K562 (cell line): Measurements from ENCODE around the gene SKIDA1. TPM values are rescaled to one million over a fixed set of nuclear protein-coding genes. Genes with fewer than 3 reads are reported as not detected.

ENCODE experiments used
- ATAC-seq: fragments of 200-7000 bp; cut with Tn5 transposase; 3 replicates; pipeline ENCODE4 v1.9.1; 2020; ENCODE audit warnings: moderate library complexity
- BruUV-seq: library from RNA; stranded (reverse); fragments of 400-500 nt; replicated peaks from 2 replicates; lab custom pipeline; 2021; lab: Mats Ljungman, UMichigan
- CTCF ChIA-PET: fragments of 300-600 bp; formaldehyde crosslinking; extraction: SDS; loops from one replicate; lab custom pipeline; 2021; ENCODE audit warnings: low intra/inter-chr PET ratio; lab: Yijun Ruan, JAX
- POLR2A ChIA-PET: fragments of 300-600, 350-650 bp; sonication (Branson Sonifier 250); formaldehyde crosslinking; extraction: SDS; loops from one replicate; lab custom pipeline; 2021; ENCODE audit warnings: antibody characterized with exemption, inconsistent platforms; lab: Yijun Ruan, JAX
- DNase-seq, 4 experiments: peaks; one replicate each; pipeline versions ENCODE4 v3.0.0 to v3.0.0-alpha.2; 2011 to 2018; ENCODE audit warnings: low spot score in 3 of 4, mixed read lengths in 3 of 4; ENCODE audit errors: extremely low read depth in 1 of 4
- FAIRE-seq: peaks from 2 replicates; lab custom pipeline; 2011; peaks lifted over from hg19 to GRCh38; lab: Jason Lieb, UNC
- H2AFZ ChIP-seq: 2 replicates; pipeline ENCODE4 v1.6.0; 2011; ENCODE audit warnings: low read depth, low read length, control low read depth, inconsistent platforms
- H3K27ac ChIP-seq: fragments of 200-600 bp; 3 replicates; pipeline ENCODE4 v1.8.0; 2011; ENCODE audit warnings: low read depth, mild to moderate bottlenecking, control low read depth, inconsistent platforms, low read length, moderate library complexity, mixed read lengths; ENCODE audit errors: extremely low read depth
- H3K27me3 ChIP-seq, 2 experiments: fragments of 300-600 bp in 1 of 2; 2 replicates in 1 of 2; 3 replicates in 1 of 2; pipeline versions ENCODE4 v1.6.0 to v1.8.0; 2011; ENCODE audit warnings: inconsistent platforms in 2 of 2, low read length in 2 of 2, mild to moderate bottlenecking in 1 of 2, mixed read lengths in 1 of 2, moderate library complexity in 1 of 2; ENCODE audit not compliant: control insufficient read depth in 2 of 2, insufficient read depth in 2 of 2
- H3K36me3 ChIP-seq: fragments of 300-600 bp; 3 replicates; pipeline ENCODE4 v1.8.0; 2011; ENCODE audit warnings: mild to moderate bottlenecking, low read length, inconsistent platforms; ENCODE audit not compliant: control insufficient read depth, insufficient read depth
- H3K4me1 ChIP-seq, 2 experiments: fragments of 200-600 bp in 1 of 2; replicated peaks in 1 of 2; 2 replicates in 1 of 2; 3 replicates in 1 of 2; pipeline versions ENCODE4 v1.5.1 to v1.8.0; 2011; ENCODE audit warnings: inconsistent platforms in 2 of 2, low read length in 2 of 2, mild to moderate bottlenecking in 1 of 2, mixed read lengths in 1 of 2, moderate library complexity in 1 of 2; ENCODE audit not compliant: control insufficient read depth in 2 of 2, insufficient read depth in 2 of 2
- H3K4me2 ChIP-seq: 2 replicates; pipeline ENCODE4 v1.6.1; 2011; ENCODE audit warnings: low read length, control low read depth, inconsistent platforms, mixed read lengths; ENCODE audit not compliant: insufficient read depth
- H3K4me3 ChIP-seq: fragments of 200-600 bp; sonication (generic), shearing (Covaris generic); 2 replicates; pipeline ENCODE4 v1.5.1; 2016; ENCODE audit warnings: control low read depth, inconsistent platforms
- H3K79me2 ChIP-seq: fragments of 200-600 bp; 3 replicates; pipeline ENCODE4 v1.8.0; 2011; ENCODE audit warnings: low read length, inconsistent platforms; ENCODE audit not compliant: control insufficient read depth, insufficient read depth
- H3K9ac ChIP-seq, 2 experiments: 2 replicates each; pipeline versions ENCODE4 v1.6.0 to v1.6.1; 2011; ENCODE audit warnings: low read depth in 2 of 2, low read length in 2 of 2, control low read depth in 1 of 2, inconsistent platforms in 1 of 2, mild to moderate bottlenecking in 1 of 2, mixed read lengths in 1 of 2; ENCODE audit not compliant: insufficient read depth in 1 of 2
- H3K9me1 ChIP-seq: one replicate; pipeline ENCODE4 v1.6.0; 2011; ENCODE audit warnings: inconsistent platforms, mild to moderate bottlenecking, low read length, moderate library complexity; ENCODE audit not compliant: control insufficient read depth, insufficient read depth
- H3K9me3 ChIP-seq: replicated peaks from 2 replicates; pipeline ENCODE4 v1.5.1; 2011; ENCODE audit warnings: low read depth, low read length, inconsistent platforms; ENCODE audit not compliant: control insufficient read depth, insufficient read depth
- H4K20me1 ChIP-seq: replicated peaks from 2 replicates; pipeline ENCODE4 v1.6.1; 2011; ENCODE audit warnings: low read length, inconsistent platforms, mixed read lengths; ENCODE audit not compliant: control insufficient read depth, insufficient read depth
- ASH1L ChIP-seq: fragments of 450-650 bp; IDR thresholded peaks from 2 replicates; pipeline ENCODE4 v1.6.1; 2018; ENCODE audit warnings: borderline replicate concordance, mild to moderate bottlenecking, low read depth; ENCODE audit not compliant: partially characterized antibody
- DACH1 ChIP-seq: fragments of 450-650 bp; IDR thresholded peaks from 2 replicates; pipeline ENCODE4 v1.6.1; 2018; ENCODE audit not compliant: partially characterized antibody
- DEAF1 ChIP-seq: fragments of 450-650 bp; formaldehyde crosslinking; IDR thresholded peaks from 2 replicates; pipeline ENCODE4 v1.4.0; 2020; ENCODE audit warnings: mild to moderate bottlenecking, moderate library complexity
- E2F6 ChIP-seq, 2 experiments: IDR thresholded peaks; 2 replicates each; pipeline ENCODE4 v1.6.1; 2011; ENCODE audit warnings: borderline replicate concordance in 1 of 2, control low read depth in 1 of 2, low read depth in 1 of 2, low read length in 1 of 2, mild to moderate bottlenecking in 1 of 2, mixed read lengths in 1 of 2, moderate library complexity in 1 of 2; ENCODE audit not compliant: insufficient read depth in 1 of 2, insufficient read length in 1 of 2, poor library complexity in 1 of 2, severe bottlenecking in 1 of 2; ENCODE audit errors: extremely low read depth in 1 of 2
- FIP1L1 ChIP-seq: fragments of 200-400 bp; formaldehyde crosslinking; IDR thresholded peaks from 2 replicates; pipeline ENCODE4 v1.6.1; 2018; ENCODE audit warnings: mild to moderate bottlenecking, low read depth, low read length; ENCODE audit not compliant: poor library complexity, severe bottlenecking
- FOXJ2 ChIP-seq: fragments of 200-800 bp; sonication (Bioruptor generic); IDR thresholded peaks from 2 replicates; pipeline ENCODE4 v1.6.1; 2016; ENCODE audit warnings: missing genetic modification characterization, missing compliant biosample characterization
- FOXM1 ChIP-seq, 2 experiments: fragments of 450-650 bp in 1 of 2; sonication (generic) in 1 of 2; formaldehyde crosslinking in 1 of 2; IDR thresholded peaks; 2 replicates each; pipeline versions ENCODE4 v1.6.1 to v1.9.0; 2017 to 2022; ENCODE audit warnings: low read depth in 2 of 2, mild to moderate bottlenecking in 2 of 2, missing genetic modification reagents in 1 of 2, moderate library complexity in 1 of 2
- IRF9 ChIP-seq: fragments of 450-650 bp; IDR thresholded peaks from 2 replicates; pipeline ENCODE4 v1.6.1; 2016; ENCODE audit warnings: missing biosample characterization, missing genetic modification characterization
- NEUROD1 ChIP-seq: fragments of 150-350 bp; IDR thresholded peaks from 2 replicates; pipeline ENCODE4 v1.6.1; 2014; ENCODE audit warnings: borderline replicate concordance, low read length, low read depth; ENCODE audit not compliant: partially characterized antibody
- RBM15 ChIP-seq: fragments of 200-400 bp; formaldehyde crosslinking; IDR thresholded peaks from 2 replicates; pipeline ENCODE4 v1.6.1; 2018; ENCODE audit warnings: mild to moderate bottlenecking, low read length, moderate library complexity; ENCODE audit not compliant: insufficient read depth
- RBM34 ChIP-seq: fragments of 200-400 bp; formaldehyde crosslinking; IDR thresholded peaks from 2 replicates; pipeline ENCODE4 v1.6.1; 2018; ENCODE audit warnings: low read length, borderline replicate concordance; ENCODE audit not compliant: insufficient read depth
- SIRT6 ChIP-seq: IDR thresholded peaks from one replicate; pipeline ENCODE4 v1.6.1; 2012; ENCODE audit warnings: low read depth, mild to moderate bottlenecking, control low read depth, inconsistent platforms, low read length, moderate library complexity
- TCF7L2 ChIP-seq: fragments of 150-350 bp; IDR thresholded peaks from 2 replicates; pipeline ENCODE4 v1.6.1; 2016; ENCODE audit warnings: low read depth, mild to moderate bottlenecking, low read length, moderate library complexity
- THRA ChIP-seq: fragments of 450-650 bp; IDR thresholded peaks from 2 replicates; pipeline ENCODE4 v1.6.1; 2017; ENCODE audit warnings: mild to moderate bottlenecking, moderate library complexity
- ZNF384 ChIP-seq: IDR thresholded peaks from 2 replicates; pipeline ENCODE4 v1.6.1; 2012; ENCODE audit warnings: low read depth, low read length, improper control_type of control experiment
- ZNF707 ChIP-seq: fragments of 250-450 bp; sonication (Bioruptor Pico); conservative IDR thresholded peaks from 2 replicates; pipeline ENCODE4 v1.8.0; 2022; ENCODE audit warnings: inconsistent platforms, mild to moderate bottlenecking, moderate library complexity
- WGBS: fragments of 100-300 bp; shearing (Covaris generic); methylation state at CpG from one replicate; pipeline ENCODE4 v1.1.6; 2016; ENCODE audit warnings: low coverage, mixed read lengths; ENCODE audit not compliant: insufficient coverage; ENCODE audit errors: missing lambda C conversion rate; 5-methylcytosine and 5-hydroxymethylcytosine counted together
- in situ Hi-C: fragments of 300-500 bp; cut with MboI; formaldehyde crosslinking; loops from 4 replicates; pipeline ENCODE4 v1.15.0; 2018; ENCODE audit warnings: inconsistent platforms, mixed read lengths
- intact Hi-C: fragments of 100-400 bp; cut with micrococcal nuclease; formaldehyde crosslinking; loops from 2 replicates; pipeline ENCODE4 v1.14.2; 2022
- polyA plus RNA-seq, 8 experiments: library from polyadenylated mRNA; depleted of rRNA in 4 of 8; stranded (reverse) in 5 of 8; unstranded in 3 of 8; fragments of >200 nt; fragmentation: Nextera tagmentation in 2 of 8; fragmentation: Illumina TruSeq in 1 of 8; extraction: Ambion mirVana in 2 of 8; extraction: Trizol in 1 of 8; gene quantifications; 2 replicates each; pipeline versions ENCODE4 v1.2.1 to v1.2.3, GENCODE V29; 2011 to 2014; ENCODE audit warnings: inconsistent platforms in 1 of 8, missing spikeins in 1 of 8
- total RNA-seq, 7 experiments: library from RNA; depleted of rRNA in 6 of 7; stranded (reverse); fragments of >200 nt in 6 of 7; fragmentation: Illumina TruSeq in 2 of 7; extraction: Trizol in 2 of 7; gene quantifications; 2 replicates each; pipeline versions ENCODE4 v1.2.1 to v1.2.3, GENCODE V29; 2011 to 2021; ENCODE audit warnings: low replicate concordance in 1 of 7

SKIDA1 gene
- total and polyA plus RNA-seq, 9 of the 15 experiments (the other 6 are each of a cell fraction or from before 2014, with no cell fraction given), result 0.05 to 1.1 (median 0.42) TPM

GRCh38 chr10:21508706-21509331 is 16.7 kb downstream of the SKIDA1 start:
- Histone ChIP-seq H3K4me3 (no peak overlapping the region), H4K20me1 (no peaks in the 10 kb centered on the region), H3K27ac (no peak overlapping the region), H3K79me2 (no peaks in the 10 kb centered on the region), H3K36me3 (no peaks in the 10 kb centered on the region), H3K9me1 (no peaks in the 10 kb centered on the region), H2AFZ (no peak overlapping the region), H3K9me3 (no peaks in the 10 kb centered on the region), H3K4me1 (peaks cover 4 to 5% of the 10 kb centered on the region in 2 experiments; a peak in 3 of 5 replicates), H3K4me2 (no peak overlapping the region), H3K27me3 (no peaks in the 10 kb centered on the region)
- POLR2A ChIA-PET, result no interaction called here
- in situ Hi-C loops (loop anchor here (5.0 kb wide), 1 partner anchor 228 kb away; no protein-coding TSS in a partner anchor), intact Hi-C loops (no loop called here)
- no TSS peak for BruUV-seq
- 94% methylated on average over 14 of the region's 43 CpGs for WGBS
- DNase-seq, result no peak
- CTCF ChIA-PET, result no interaction called here
- no peak for FAIRE-seq
- no peak for TF ChIP-seq RBM34
- no peak for TF ChIP-seq FOXJ2 (tag)
- no peak for TF ChIP-seq FIP1L1
- TF ChIP-seq THRA, result no peak
- TF ChIP-seq DACH1, result no peak
- TF ChIP-seq ZNF384, result no peak
- no peak for TF ChIP-seq NEUROD1
- TF ChIP-seq IRF9 (tag), result no peak
- TF ChIP-seq ASH1L, result no peak
- no peak for TF ChIP-seq TCF7L2
- no peak for TF ChIP-seq E2F6 (IDR thresholded peaks at IDR 0.05; ENCODE audit: borderline replicate concordance in 1 of 2, extremely low read depth in 1 of 2, insufficient read depth in 1 of 2, insufficient read length in 1 of 2, low read depth in 1 of 2, low read length in 1 of 2, poor library complexity in 1 of 2, severe bottlenecking in 1 of 2)
- TF ChIP-seq DEAF1, result no peak
- no peak for TF ChIP-seq FOXM1 (IDR thresholded peaks at IDR 0.05; ENCODE audit: low read depth)
- TF ChIP-seq FOXM1 (CRISPR knock-in tag; IDR thresholded peaks at IDR 0.05; ENCODE audit: low read depth), result no peak
- TF ChIP-seq RBM15, result no peak
- no peak for TF ChIP-seq ZNF707 (CRISPR knock-in tag)
- no peak for TF ChIP-seq SIRT6
- TF ChIP-seq, all 486 proteins: peak for 0
- no peak for ATAC-seq
- no peak overlapping the region; a peak in 1 of 4 replicates for H3K9ac ChIP-seq
